Type B pancreatic cell (in vitro differentiated cells): Measurements from ENCODE around the gene STAB1. TPM values are rescaled to one million over a fixed set of nuclear protein-coding genes. Genes with fewer than 3 reads are reported as not detected.

Source experiments
- DNase-seq: peaks from one replicate; pipeline ENCODE4 v3.0.0; 2021; ENCODE audit warnings: mixed read lengths; ENCODE audit not compliant: unreplicated experiment; ENCODE audit errors: extremely low spot score
- H3K27ac Mint-ChIP-seq: 2 replicates; pipeline ENCODE4 v1.8.0; 2021; ENCODE audit warnings: mild to moderate bottlenecking, mixed read lengths
- H3K27me3 Mint-ChIP-seq: 2 replicates; pipeline ENCODE4 v1.8.0; 2021; ENCODE audit warnings: mixed read lengths
- H3K36me3 Mint-ChIP-seq: 2 replicates; pipeline ENCODE4 v1.8.0; 2021; ENCODE audit warnings: mixed read lengths
- H3K4me1 Mint-ChIP-seq: one replicate; pipeline ENCODE4 v1.8.0; 2021; ENCODE audit warnings: mixed read lengths; ENCODE audit not compliant: unreplicated experiment
- H3K4me3 Mint-ChIP-seq: 2 replicates; pipeline ENCODE4 v1.8.0; 2021; ENCODE audit warnings: mild to moderate bottlenecking, mixed read lengths
- H3K9me3 Mint-ChIP-seq: 2 replicates; pipeline ENCODE4 v1.8.0; 2021; ENCODE audit warnings: mixed read lengths
- CTCF ChIP-seq: fragments of 200-600 bp; sonication (generic); conservative IDR thresholded peaks from 2 replicates; pipeline ENCODE4 v1.5.0; 2021; ENCODE audit warnings: antibody characterized with exemption, mild to moderate bottlenecking
- total RNA-seq: library from RNA; stranded (reverse); gene quantifications from 2 replicates; pipeline ENCODE4 v1.2.1, GENCODE V29; 2021; ENCODE audit warnings: low replicate concordance

The STAB1 gene
- total RNA-seq, 1 donor from 2014 or later, result not detected

- Mint-ChIP-seq H3K4me1 (peaks cover 4% of the 10 kb centered on the region), H3K27me3 (no peaks in the 10 kb centered on the region), H3K4me3 (no peak overlapping the region), H3K27ac (no peak overlapping the region), H3K36me3 (peaks cover 10% of the 10 kb centered on the region), H3K9me3 (no peaks in the 10 kb centered on the region)
- DNase-seq, result no peak
- TF ChIP-seq CTCF, result no peak
Measured at GRCh38 chr3:52521488-52521824, 26.3 kb downstream of the STAB1 start.

GRCh38 chr3:52521881-52522650 is 26.9 kb downstream of the STAB1 start:
- DNase-seq, result no peak
- no peak for TF ChIP-seq CTCF
- H3K4me1 Mint-ChIP-seq, result peaks cover 4% of the 10 kb centered on the region
- peaks cover 10% of the 10 kb centered on the region for H3K36me3 Mint-ChIP-seq
- no peaks in the 10 kb centered on the region for H3K9me3 Mint-ChIP-seq
- no peak overlapping the region for H3K4me3 Mint-ChIP-seq
- no peak overlapping the region for H3K27ac Mint-ChIP-seq
- no peaks in the 10 kb centered on the region for H3K27me3 Mint-ChIP-seq

- Mint-ChIP-seq H3K4me3 (no peak overlapping the region), H3K27me3 (no peaks in the 10 kb centered on the region)
- TF ChIP-seq CTCF, result no peak
Measured at GRCh38 chr3:52522651-52523251, 27.6 kb downstream of the STAB1 start.

GRCh38 chr3:52523386-52524257 is 28.5 kb downstream of the STAB1 start:
- H3K27me3 Mint-ChIP-seq, result no peaks in the 10 kb centered on the region
- no peak for DNase-seq
- H3K4me3 Mint-ChIP-seq, result no peak overlapping the region
- no peak overlapping the region for H3K27ac Mint-ChIP-seq
- H3K4me1 Mint-ChIP-seq, result peaks cover 4% of the 10 kb centered on the region
- TF ChIP-seq CTCF, result no peak
- peaks cover 10% of the 10 kb centered on the region for H3K36me3 Mint-ChIP-seq
- no peaks in the 10 kb centered on the region for H3K9me3 Mint-ChIP-seq

More at GRCh38 chr3:52522651-52523251, 27.6 kb downstream of the STAB1 start:
- no peak for DNase-seq
- Mint-ChIP-seq H3K36me3 (peaks cover 10% of the 10 kb centered on the region), H3K27ac (no peak overlapping the region), H3K9me3 (no peaks in the 10 kb centered on the region), H3K4me1 (peaks cover 4% of the 10 kb centered on the region)

- Mint-ChIP-seq H3K36me3 (peaks cover 10% of the 10 kb centered on the region), H3K27ac (no peak overlapping the region), H3K4me3 (no peak overlapping the region), H3K27me3 (no peaks in the 10 kb centered on the region), H3K9me3 (no peaks in the 10 kb centered on the region), H3K4me1 (peaks cover 4% of the 10 kb centered on the region)
- no peak for TF ChIP-seq CTCF
- DNase-seq, result no peak
Measured at GRCh38 chr3:52524258-52524751, 29.2 kb downstream of the STAB1 start.
